WTC11 (cell line): Measurements from ENCODE around the gene HKDC1. TPM values are rescaled to one million over a fixed set of nuclear protein-coding genes. Genes with fewer than 3 reads are reported as not detected.

ENCODE experiments used
- ATAC-seq: fragments of 200-7000 bp; cut with Tn5 transposase; 2 replicates; pipeline ENCODE4 v1.10.0; 2021; ENCODE audit warnings: mild to moderate bottlenecking, moderate library complexity
- CTCF ChIA-PET: fragments of 300-600 bp; sonication (Branson Sonifier 250); formaldehyde crosslinking; loops from one replicate; lab custom pipeline; 2021; ENCODE audit warnings: antibody characterized with exemption; lab: Charles Lee
- POLR2A ChIA-PET: fragments of 350-600 bp; sonication (Branson Sonifier 250); formaldehyde crosslinking; loops from one replicate; lab custom pipeline; 2021; ENCODE audit warnings: antibody characterized with exemption; lab: Charles Lee
- DNase-seq: peaks from one replicate; pipeline ENCODE4 v3.0.0; 2021; ENCODE audit warnings: low spot score
- H3K27ac Mint-ChIP-seq: 2 replicates; pipeline ENCODE4 v1.8.0; 2021; ENCODE audit warnings: mixed read lengths
- H3K27me3 Mint-ChIP-seq: 2 replicates; pipeline ENCODE4 v1.8.0; 2021; ENCODE audit warnings: low read depth, mild to moderate bottlenecking, moderate library complexity, mixed read lengths
- H3K36me3 Mint-ChIP-seq: 2 replicates; pipeline ENCODE4 v1.8.0; 2021; ENCODE audit warnings: mixed read lengths
- H3K4me1 Mint-ChIP-seq: 2 replicates; pipeline ENCODE4 v1.8.0; 2022; ENCODE audit warnings: mixed read lengths
- H3K4me3 Mint-ChIP-seq: 2 replicates; pipeline ENCODE4 v1.8.0; 2021; ENCODE audit warnings: mild to moderate bottlenecking, moderate library complexity, mixed read lengths
- H3K9me3 Mint-ChIP-seq: 2 replicates; pipeline ENCODE4 v1.8.0; 2021; ENCODE audit warnings: mixed read lengths
- ATF1 ChIP-seq: sonication (generic); formaldehyde crosslinking; IDR thresholded peaks from 2 replicates; pipeline ENCODE4 v1.8.1; 2023; ENCODE audit warnings: mild to moderate bottlenecking, moderate library complexity, missing genetic modification reagents
- CBFB ChIP-seq: sonication (generic); formaldehyde crosslinking; IDR thresholded peaks from 2 replicates; pipeline ENCODE4 v1.8.1; 2022; ENCODE audit warnings: mild to moderate bottlenecking, low read depth, missing genetic modification reagents
- FOXJ3 ChIP-seq: sonication (generic); formaldehyde crosslinking; IDR thresholded peaks from 2 replicates; pipeline ENCODE4 v1.9.0; 2021; ENCODE audit warnings: missing genetic modification reagents, mild to moderate bottlenecking, borderline replicate concordance
- GRHL2 ChIP-seq: fragments of 250-450 bp; sonication (Bioruptor Pico); IDR thresholded peaks from 2 replicates; pipeline ENCODE4 v1.8.0; 2022; ENCODE audit warnings: mild to moderate bottlenecking, moderate library complexity; ENCODE audit not compliant: insufficient replicate concordance, severe bottlenecking
- IRF2 ChIP-seq: sonication (generic); formaldehyde crosslinking; IDR thresholded peaks from 2 replicates; pipeline ENCODE4 v1.8.0; 2022; ENCODE audit warnings: low read depth, missing genetic modification reagents, borderline replicate concordance
- OVOL2 ChIP-seq: fragments of 250-450 bp; sonication (Bioruptor Pico); IDR thresholded peaks from 2 replicates; pipeline ENCODE4 v1.9.0; 2021; ENCODE audit warnings: mild to moderate bottlenecking, borderline replicate concordance
- RELA ChIP-seq: sonication (generic); formaldehyde crosslinking; IDR thresholded peaks from 2 replicates; pipeline ENCODE4 v1.8.1; 2022; ENCODE audit warnings: missing genetic modification reagents, mild to moderate bottlenecking, borderline replicate concordance
- SMAD3 ChIP-seq: sonication (generic); formaldehyde crosslinking; IDR thresholded peaks from 2 replicates; pipeline ENCODE4 v1.8.0; 2022; ENCODE audit warnings: missing genetic modification reagents, mild to moderate bottlenecking, borderline replicate concordance
- SOX15 ChIP-seq: fragments of 250-450 bp; sonication (Bioruptor Pico); IDR thresholded peaks from 2 replicates; pipeline ENCODE4 v1.9.0; 2021; ENCODE audit warnings: mild to moderate bottlenecking
- SP1 ChIP-seq: sonication (generic); formaldehyde crosslinking; conservative IDR thresholded peaks from 2 replicates; pipeline ENCODE4 v1.8.1; 2022; ENCODE audit warnings: missing genetic modification reagents
- TEAD1 ChIP-seq: sonication (generic); formaldehyde crosslinking; IDR thresholded peaks from 2 replicates; pipeline ENCODE4 v1.8.0; 2022; ENCODE audit warnings: mild to moderate bottlenecking, missing genetic modification reagents
- ZBTB21 ChIP-seq: sonication (generic); formaldehyde crosslinking; IDR thresholded peaks from 2 replicates; pipeline ENCODE4 v1.8.1; 2023; ENCODE audit warnings: mild to moderate bottlenecking, missing genetic modification reagents, borderline replicate concordance
- ZNF263 ChIP-seq: sonication (generic); formaldehyde crosslinking; IDR thresholded peaks from 2 replicates; pipeline ENCODE4 v1.8.1; 2022; ENCODE audit warnings: low read depth, mild to moderate bottlenecking, moderate library complexity, missing genetic modification reagents
- total RNA-seq: library from RNA; stranded (reverse); gene quantifications from 3 replicates; pipeline ENCODE4 v1.2.3, GENCODE V29; 2021
- TF ChIP-seq, protein P1 (sequence below): sonication (generic); formaldehyde crosslinking; IDR thresholded peaks from 2 replicates; pipeline ENCODE4 v1.8.1; 2023; ENCODE audit warnings: mild to moderate bottlenecking, missing genetic modification reagents
- TF ChIP-seq, protein P2 (sequence below): sonication (generic); formaldehyde crosslinking; IDR thresholded peaks from 2 replicates; pipeline ENCODE4 v1.8.1; 2023; ENCODE audit warnings: mild to moderate bottlenecking, moderate library complexity, missing genetic modification reagents
- TF ChIP-seq, protein P3 (sequence below): sonication (generic); formaldehyde crosslinking; IDR thresholded peaks from 2 replicates; pipeline ENCODE4 v1.8.1; 2023; ENCODE audit warnings: mild to moderate bottlenecking, missing genetic modification reagents, moderate library complexity
- TF ChIP-seq, protein P4 (sequence below): sonication (generic); formaldehyde crosslinking; IDR thresholded peaks from 2 replicates; pipeline ENCODE4 v1.8.1; 2022; ENCODE audit warnings: mild to moderate bottlenecking, missing genetic modification reagents, moderate library complexity, borderline replicate concordance
- TF ChIP-seq, protein P5 (sequence below): fragments of 250-450 bp; sonication (Bioruptor Pico); IDR thresholded peaks from 2 replicates; pipeline ENCODE4 v1.8.0; 2021; ENCODE audit warnings: mild to moderate bottlenecking
- TF ChIP-seq, protein P6 (sequence below): sonication (generic); formaldehyde crosslinking; IDR thresholded peaks from 2 replicates; pipeline ENCODE4 v1.8.1; 2022; ENCODE audit warnings: low read depth, mild to moderate bottlenecking, moderate library complexity, missing genetic modification reagents, borderline replicate concordance

HKDC1 gene
- total RNA-seq, 1 experiment from 2014 or later, result 0.09 TPM

DNA sequence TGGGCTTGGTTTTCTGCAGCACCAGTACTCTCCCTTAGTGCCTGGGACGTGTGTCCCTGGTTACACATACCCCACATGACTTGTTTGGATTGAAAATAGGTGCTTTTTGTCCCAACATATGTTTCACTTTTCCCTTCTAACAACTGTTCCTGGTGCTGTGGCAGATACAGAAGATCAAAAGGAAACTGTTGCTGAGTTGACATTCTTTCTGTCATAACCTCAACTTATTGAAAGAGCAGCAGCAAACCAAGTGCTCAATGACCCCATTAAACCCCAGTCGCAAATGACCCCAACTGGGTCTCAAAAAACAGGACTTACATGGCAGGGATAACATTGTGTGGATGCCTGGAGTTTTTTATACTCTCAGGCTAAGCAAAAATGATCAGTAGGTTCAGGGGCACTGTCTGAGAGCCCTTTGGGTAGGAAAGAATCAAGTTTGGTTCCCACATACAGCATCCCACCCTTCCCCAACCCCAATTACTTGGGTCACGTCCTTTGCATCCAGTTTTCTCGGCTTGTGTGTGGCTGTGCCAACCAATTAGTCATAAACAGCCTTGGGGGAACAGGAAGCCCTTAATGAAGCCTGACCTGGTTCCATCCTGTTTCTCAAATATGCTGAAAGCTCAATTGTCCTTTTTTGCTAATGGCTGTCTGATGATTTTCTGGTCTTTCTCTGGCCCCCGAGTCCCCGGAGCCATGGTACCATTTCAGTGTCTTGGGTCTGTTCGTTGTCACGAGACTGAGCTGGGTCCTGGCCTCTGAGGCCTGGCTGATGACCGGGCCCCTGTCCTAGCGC, 4.9 kb downstream of the HKDC1 start:
- no peak overlapping the region for H3K27ac Mint-ChIP-seq
- POLR2A ChIA-PET, result no interaction called here
- H3K4me3 Mint-ChIP-seq, result no peak overlapping the region
- CTCF ChIA-PET, result interaction anchor here (1.1 to 1.5 kb wide), 3 partner anchors 13 to 183 kb away, joined by 3 to 4 read pairs (median 3); no protein-coding TSS in a partner anchor
- DNase-seq, result no peak
- H3K36me3 Mint-ChIP-seq, result no peaks in the 10 kb centered on the region
- TF ChIP-seq TEAD1, result no peak
- TF ChIP-seq, protein P1, sequence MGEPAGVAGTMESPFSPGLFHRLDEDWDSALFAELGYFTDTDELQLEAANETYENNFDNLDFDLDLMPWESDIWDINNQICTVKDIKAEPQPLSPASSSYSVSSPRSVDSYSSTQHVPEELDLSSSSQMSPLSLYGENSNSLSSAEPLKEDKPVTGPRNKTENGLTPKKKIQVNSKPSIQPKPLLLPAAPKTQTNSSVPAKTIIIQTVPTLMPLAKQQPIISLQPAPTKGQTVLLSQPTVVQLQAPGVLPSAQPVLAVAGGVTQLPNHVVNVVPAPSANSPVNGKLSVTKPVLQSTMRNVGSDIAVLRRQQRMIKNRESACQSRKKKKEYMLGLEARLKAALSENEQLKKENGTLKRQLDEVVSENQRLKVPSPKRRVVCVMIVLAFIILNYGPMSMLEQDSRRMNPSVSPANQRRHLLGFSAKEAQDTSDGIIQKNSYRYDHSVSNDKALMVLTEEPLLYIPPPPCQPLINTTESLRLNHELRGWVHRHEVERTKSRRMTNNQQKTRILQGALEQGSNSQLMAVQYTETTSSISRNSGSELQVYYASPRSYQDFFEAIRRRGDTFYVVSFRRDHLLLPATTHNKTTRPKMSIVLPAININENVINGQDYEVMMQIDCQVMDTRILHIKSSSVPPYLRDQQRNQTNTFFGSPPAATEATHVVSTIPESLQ (CRISPR knock-in tag), result no peak
- TF ChIP-seq, protein P2, sequence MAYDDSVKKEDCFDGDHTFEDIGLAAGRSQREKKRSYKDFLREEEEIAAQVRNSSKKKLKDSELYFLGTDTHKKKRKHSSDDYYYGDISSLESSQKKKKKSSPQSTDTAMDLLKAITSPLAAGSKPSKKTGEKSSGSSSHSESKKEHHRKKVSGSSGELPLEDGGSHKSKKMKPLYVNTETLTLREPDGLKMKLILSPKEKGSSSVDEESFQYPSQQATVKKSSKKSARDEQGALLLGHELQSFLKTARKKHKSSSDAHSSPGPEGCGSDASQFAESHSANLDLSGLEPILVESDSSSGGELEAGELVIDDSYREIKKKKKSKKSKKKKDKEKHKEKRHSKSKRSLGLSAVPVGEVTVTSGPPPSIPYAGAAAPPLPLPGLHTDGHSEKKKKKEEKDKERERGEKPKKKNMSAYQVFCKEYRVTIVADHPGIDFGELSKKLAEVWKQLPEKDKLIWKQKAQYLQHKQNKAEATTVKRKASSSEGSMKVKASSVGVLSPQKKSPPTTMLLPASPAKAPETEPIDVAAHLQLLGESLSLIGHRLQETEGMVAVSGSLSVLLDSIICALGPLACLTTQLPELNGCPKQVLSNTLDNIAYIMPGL (CRISPR knock-in tag), result no peak
- TF ChIP-seq, all 79 proteins: peak for 0
- Mint-ChIP-seq H3K27me3 (no peaks in the 10 kb centered on the region), H3K9me3 (no peaks in the 10 kb centered on the region), H3K4me1 (peaks cover 16% of the 10 kb centered on the region)
- no peak for ATAC-seq

DNA sequence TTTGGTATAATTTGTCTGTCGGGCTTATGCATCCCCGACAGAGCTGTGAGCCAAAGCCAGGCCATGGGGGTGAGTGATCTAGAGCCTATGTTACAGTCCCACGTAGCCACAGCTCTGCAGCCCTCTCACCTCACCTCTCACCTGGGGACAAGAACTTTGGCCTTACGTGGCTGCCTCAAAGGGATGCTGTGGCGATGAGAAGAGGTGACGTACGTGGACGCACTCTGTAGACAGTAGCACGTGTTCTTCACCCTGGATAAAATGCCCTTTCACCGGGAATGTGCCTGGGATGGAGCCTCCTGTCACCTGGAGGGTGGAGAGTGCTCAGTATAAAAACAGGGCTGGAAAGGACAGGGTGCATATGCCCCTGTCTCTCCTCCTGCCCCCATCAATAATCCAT, 5.5 kb downstream of the HKDC1 start:
- ATAC-seq (no peak), DNase-seq (no peak)
- Mint-ChIP-seq H3K4me1 (peaks cover 16% of the 10 kb centered on the region), H3K27ac (no peak overlapping the region), H3K4me3 (no peak overlapping the region), H3K36me3 (no peaks in the 10 kb centered on the region), H3K27me3 (no peaks in the 10 kb centered on the region), H3K9me3 (no peaks in the 10 kb centered on the region)
- ChIA-PET POLR2A (no interaction called here), CTCF (interaction anchor here (1.1 to 1.5 kb wide), 4 partner anchors 14 to 183 kb away, joined by 3 to 4 read pairs (median 3); no protein-coding TSS in a partner anchor)
- TF ChIP-seq SMAD3 (CRISPR knock-in tag), result no peak
- TF ChIP-seq OVOL2 (CRISPR knock-in tag), result no peak
- no peak for TF ChIP-seq SP1 (CRISPR knock-in tag)

DNA sequence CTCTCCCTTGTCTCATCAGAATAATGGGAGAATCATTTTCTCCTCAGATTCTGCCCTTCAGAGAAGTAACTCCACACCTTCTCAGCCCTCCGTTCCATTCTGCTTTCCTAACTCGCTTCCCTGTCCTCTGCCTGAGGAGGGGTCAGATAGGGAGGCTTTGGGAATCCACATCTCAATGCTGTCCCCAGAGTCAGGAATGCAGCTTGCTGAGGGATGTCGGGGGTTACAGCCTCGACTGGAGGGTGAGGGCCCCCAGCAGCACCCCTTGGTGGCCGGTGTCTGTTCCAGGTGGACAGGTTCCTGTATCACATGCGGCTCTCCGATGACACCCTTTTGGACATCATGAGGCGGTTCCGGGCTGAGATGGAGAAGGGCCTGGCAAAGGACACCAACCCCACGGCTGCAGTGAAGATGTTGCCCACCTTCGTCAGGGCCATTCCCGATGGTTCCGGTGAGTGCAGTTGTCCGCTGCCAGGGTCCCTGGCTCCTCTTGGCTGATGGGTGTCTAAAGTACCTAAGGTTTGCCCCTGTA, 6.9 kb downstream of the HKDC1 start:
- ATAC-seq (peak; percentile 50), DNase-seq (no peak)
- peaks cover 15% of the 10 kb centered on the region for H3K4me1 Mint-ChIP-seq
- CTCF ChIA-PET, result interaction anchor here (0.7 to 1.5 kb wide), 4 partner anchors 163 to 186 kb away, joined by 3 to 4 read pairs (median 3); no protein-coding TSS in a partner anchor
- POLR2A ChIA-PET, result interaction anchor here (0.6 kb wide), 1 partner anchor 165 kb away, joined by 3 read pairs; no protein-coding TSS in a partner anchor
- H3K4me3 Mint-ChIP-seq, result no peak overlapping the region
- H3K9me3 Mint-ChIP-seq, result no peaks in the 10 kb centered on the region
- no peak overlapping the region for H3K27ac Mint-ChIP-seq
- H3K36me3 Mint-ChIP-seq, result no peaks in the 10 kb centered on the region
- H3K27me3 Mint-ChIP-seq, result no peaks in the 10 kb centered on the region
- TF ChIP-seq IRF2 (CRISPR knock-in tag), result no peak
- no peak for TF ChIP-seq ZNF263 (CRISPR knock-in tag)
- no peak for TF ChIP-seq RELA (CRISPR knock-in tag)
- no peak for TF ChIP-seq FOXJ3 (CRISPR knock-in tag)
- TF ChIP-seq, protein P3, sequence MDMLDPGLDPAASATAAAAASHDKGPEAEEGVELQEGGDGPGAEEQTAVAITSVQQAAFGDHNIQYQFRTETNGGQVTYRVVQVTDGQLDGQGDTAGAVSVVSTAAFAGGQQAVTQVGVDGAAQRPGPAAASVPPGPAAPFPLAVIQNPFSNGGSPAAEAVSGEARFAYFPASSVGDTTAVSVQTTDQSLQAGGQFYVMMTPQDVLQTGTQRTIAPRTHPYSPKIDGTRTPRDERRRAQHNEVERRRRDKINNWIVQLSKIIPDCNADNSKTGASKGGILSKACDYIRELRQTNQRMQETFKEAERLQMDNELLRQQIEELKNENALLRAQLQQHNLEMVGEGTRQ (CRISPR knock-in tag), result no peak
- TF ChIP-seq, protein P4, sequence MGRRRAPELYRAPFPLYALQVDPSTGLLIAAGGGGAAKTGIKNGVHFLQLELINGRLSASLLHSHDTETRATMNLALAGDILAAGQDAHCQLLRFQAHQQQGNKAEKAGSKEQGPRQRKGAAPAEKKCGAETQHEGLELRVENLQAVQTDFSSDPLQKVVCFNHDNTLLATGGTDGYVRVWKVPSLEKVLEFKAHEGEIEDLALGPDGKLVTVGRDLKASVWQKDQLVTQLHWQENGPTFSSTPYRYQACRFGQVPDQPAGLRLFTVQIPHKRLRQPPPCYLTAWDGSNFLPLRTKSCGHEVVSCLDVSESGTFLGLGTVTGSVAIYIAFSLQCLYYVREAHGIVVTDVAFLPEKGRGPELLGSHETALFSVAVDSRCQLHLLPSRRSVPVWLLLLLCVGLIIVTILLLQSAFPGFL (CRISPR knock-in tag), result no peak
- TF ChIP-seq, protein P5, sequence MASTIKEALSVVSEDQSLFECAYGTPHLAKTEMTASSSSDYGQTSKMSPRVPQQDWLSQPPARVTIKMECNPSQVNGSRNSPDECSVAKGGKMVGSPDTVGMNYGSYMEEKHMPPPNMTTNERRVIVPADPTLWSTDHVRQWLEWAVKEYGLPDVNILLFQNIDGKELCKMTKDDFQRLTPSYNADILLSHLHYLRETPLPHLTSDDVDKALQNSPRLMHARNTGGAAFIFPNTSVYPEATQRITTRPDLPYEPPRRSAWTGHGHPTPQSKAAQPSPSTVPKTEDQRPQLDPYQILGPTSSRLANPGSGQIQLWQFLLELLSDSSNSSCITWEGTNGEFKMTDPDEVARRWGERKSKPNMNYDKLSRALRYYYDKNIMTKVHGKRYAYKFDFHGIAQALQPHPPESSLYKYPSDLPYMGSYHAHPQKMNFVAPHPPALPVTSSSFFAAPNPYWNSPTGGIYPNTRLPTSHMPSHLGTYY (CRISPR knock-in tag), result no peak
- no peak for TF ChIP-seq ATF1 (CRISPR knock-in tag)
- TF ChIP-seq, protein P6, sequence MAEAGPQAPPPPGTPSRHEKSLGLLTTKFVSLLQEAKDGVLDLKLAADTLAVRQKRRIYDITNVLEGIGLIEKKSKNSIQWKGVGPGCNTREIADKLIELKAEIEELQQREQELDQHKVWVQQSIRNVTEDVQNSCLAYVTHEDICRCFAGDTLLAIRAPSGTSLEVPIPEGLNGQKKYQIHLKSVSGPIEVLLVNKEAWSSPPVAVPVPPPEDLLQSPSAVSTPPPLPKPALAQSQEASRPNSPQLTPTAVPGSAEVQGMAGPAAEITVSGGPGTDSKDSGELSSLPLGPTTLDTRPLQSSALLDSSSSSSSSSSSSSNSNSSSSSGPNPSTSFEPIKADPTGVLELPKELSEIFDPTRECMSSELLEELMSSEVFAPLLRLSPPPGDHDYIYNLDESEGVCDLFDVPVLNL, result no peak
- no peak for TF ChIP-seq ZBTB21 (CRISPR knock-in tag)
- TF ChIP-seq CBFB (CRISPR knock-in tag), result no peak
- TF ChIP-seq GRHL2 (CRISPR knock-in tag), result no peak
- TF ChIP-seq, protein P2 (CRISPR knock-in tag), result no peak
- no peak for TF ChIP-seq SOX15 (CRISPR knock-in tag)
